SIG-M5 treated with dmso at 0.1 percent for 504 hours (cell line): ENCODE data around the gene HPS1.

Experiments used
- DNase-seq: peaks from one replicate; lab custom pipeline; 2025; ENCODE audit not compliant: unreplicated experiment; lab: John Stamatoyannopoulos, UW

The HPS1 gene

GRCh38 chr10:98465866-98466265 is 19.1 kb upstream of the HPS1 start:
- no peak for DNase-seq

GRCh38 chr10:98463976-98464754 is 17.4 kb upstream of the HPS1 start:
- DNase-seq, result no peak

- DNase-seq, result no peak
Observed at GRCh38 chr10:98463016-98463415, 16.3 kb upstream of the HPS1 start.

GRCh38 chr10:98461500-98461842 is 14.7 kb upstream of the HPS1 start:
- DNase-seq, result no peak

- DNase-seq, result peak; percentile 18
Observed at GRCh38 chr10:98460837-98461499, 14.2 kb upstream of the HPS1 start.

GRCh38 chr10:98458809-98459784 is 12.4 kb upstream of the HPS1 start:
- no peak for DNase-seq

- DNase-seq, result no peak
Observed at GRCh38 chr10:98457721-98458120, 11.0 kb upstream of the HPS1 start.

GRCh38 chr10:98456686-98457482 is 10.1 kb upstream of the HPS1 start:
- DNase-seq, result no peak

GRCh38 chr10:98456043-98456570 is 9.4 kb upstream of the HPS1 start:
- DNase-seq, result no peak

GRCh38 chr10:98453729-98454128 is 7.0 kb upstream of the HPS1 start:
- DNase-seq, result no peak

- no peak for DNase-seq
Observed at GRCh38 chr10:98450618-98451017, 3.9 kb upstream of the HPS1 start.

GRCh38 chr10:98449287-98449686 is 2.6 kb upstream of the HPS1 start:
- no peak for DNase-seq

GRCh38 chr10:98446151-98446660 is 529 bp downstream of the HPS1 start:
- peak; percentile 30 for DNase-seq

- DNase-seq, result no peak
Observed at GRCh38 chr10:98445200-98445812, 1.4 kb downstream of the HPS1 start.

GRCh38 chr10:98444314-98445006 is 2.3 kb downstream of the HPS1 start:
- DNase-seq, result no peak

GRCh38 chr10:98438715-98439114 is 8.0 kb downstream of the HPS1 start:
- DNase-seq, result no peak

GRCh38 chr10:98436704-98437103 is 10.0 kb downstream of the HPS1 start:
- DNase-seq, result no peak

GRCh38 chr10:98435178-98435577 is 11.6 kb downstream of the HPS1 start:
- DNase-seq, result no peak
